Natural killer cell treated with Interleukin-12 subunit alpha and Interleukin-12 subunit beta and Interleukin-15 and Interleukin-18, amount 100 ng/mL, for 72 hours (primary cell): ENCODE measurements around the gene ANP32B. TPM values are rescaled to one million over a fixed set of nuclear protein-coding genes. Genes with fewer than 3 reads are reported as not detected.
"Not testable (repeated sequence)": the region's sequence is repeated elsewhere in the genome, so short reads cannot be mapped to it uniquely, and the experiment has no call there.

Source experiments
- ATAC-seq, 2 donors: fragments of 150-1000 bp; cut with Tn5 transposase in 1 of 2; sonication (Bioruptor Pico), chemical (Tn5 transposase) in 1 of 2; 2 replicates each; pipeline ENCODE4 v1.10.0; 2021
- DNase-seq: peaks from one replicate; pipeline ENCODE4 v3.0.0; 2022; ENCODE audit warnings: low spot score
- H3K27ac Mint-ChIP-seq, 2 donors: 1 replicate in 1 of 2; 2 replicates in 1 of 2; pipeline ENCODE4 v1.8.0; 2022; ENCODE audit warnings: mixed read lengths in 2 of 2, mild to moderate bottlenecking in 1 of 2, moderate library complexity in 1 of 2
- H3K27me3 Mint-ChIP-seq, 2 donors: 1 replicate in 1 of 2; 2 replicates in 1 of 2; pipeline ENCODE4 v1.8.0; 2022; ENCODE audit warnings: mixed read lengths in 2 of 2
- H3K36me3 Mint-ChIP-seq: one replicate; pipeline ENCODE4 v1.8.0; 2022; ENCODE audit warnings: mixed read lengths
- H3K4me1 Mint-ChIP-seq, 2 donors: 1 replicate in 1 of 2; 2 replicates in 1 of 2; pipeline ENCODE4 v1.8.0; 2022; ENCODE audit warnings: low read depth in 2 of 2, mixed read lengths in 2 of 2, mild to moderate bottlenecking in 1 of 2
- H3K4me3 Mint-ChIP-seq: one replicate; pipeline ENCODE4 v1.8.0; 2022; ENCODE audit warnings: mixed read lengths
- H3K9me3 Mint-ChIP-seq: 2 replicates; pipeline ENCODE4 v1.8.0; 2022; ENCODE audit warnings: mixed read lengths
- total RNA-seq, 2 donors: library from RNA; stranded (reverse); gene quantifications; one replicate each; pipeline ENCODE4 v1.2.3, GENCODE V29; 2022

ANP32B gene
- total RNA-seq, 2 donors from 2014 or later = 160 to 345 TPM

DNA sequence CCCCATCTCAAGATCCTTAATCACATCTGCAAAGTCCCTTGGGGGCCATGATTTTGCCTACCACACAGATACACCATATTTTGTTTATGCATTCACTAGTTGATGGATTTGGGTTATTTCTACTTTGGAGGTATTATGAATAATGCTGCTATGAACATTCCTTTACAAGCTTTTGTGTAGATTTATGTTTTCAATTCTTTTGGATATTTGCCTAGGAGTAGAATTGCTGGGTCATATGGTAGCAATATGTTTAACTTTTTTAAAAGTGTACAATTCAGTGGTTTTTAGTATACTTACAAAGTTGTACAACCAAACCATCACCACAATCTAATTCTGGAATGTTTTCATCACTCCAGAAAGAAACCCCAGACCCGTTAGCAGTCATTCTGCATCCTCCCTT is 7.8 kb upstream of the ANP32B start:
- Mint-ChIP-seq H3K9me3 (no peaks in the 10 kb centered on the region), H3K4me1 (no peaks in the 10 kb centered on the region), H3K27ac (no peak overlapping the region), H3K4me3 (no peak overlapping the region), H3K27me3 (peaks cover 4 to 18% of the 10 kb centered on the region in 2 donors), H3K36me3 (no peaks in the 10 kb centered on the region)
- ATAC-seq (no peak), DNase-seq (no peak)

DNA sequence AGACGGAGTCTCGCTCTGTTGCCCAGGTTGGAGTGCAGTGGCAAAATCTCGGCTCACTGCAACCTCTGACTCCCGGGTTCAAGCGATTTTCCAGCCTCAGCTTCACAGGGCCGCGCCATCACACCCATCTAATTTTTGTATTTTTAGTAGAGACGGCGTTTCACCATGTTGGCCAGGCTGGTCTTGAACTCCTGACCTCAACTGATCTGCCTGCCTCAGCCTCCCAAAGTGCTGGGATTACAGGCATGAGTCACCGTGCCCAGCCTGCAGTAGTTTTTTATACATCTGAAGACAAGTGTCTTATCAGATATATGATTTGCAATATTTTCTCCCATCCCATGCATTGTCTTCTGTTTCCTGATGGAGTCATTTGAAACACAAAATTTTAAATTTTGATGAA is 6.5 kb upstream of the ANP32B start:
- H3K27ac Mint-ChIP-seq, ATAC-seq, H3K36me3 Mint-ChIP-seq, H3K4me3 Mint-ChIP-seq, H3K9me3 Mint-ChIP-seq, H3K4me1 Mint-ChIP-seq, DNase-seq: not testable (repeated sequence)
- peaks cover 4 to 18% of the 10 kb centered on the region in 2 donors for H3K27me3 Mint-ChIP-seq

DNA sequence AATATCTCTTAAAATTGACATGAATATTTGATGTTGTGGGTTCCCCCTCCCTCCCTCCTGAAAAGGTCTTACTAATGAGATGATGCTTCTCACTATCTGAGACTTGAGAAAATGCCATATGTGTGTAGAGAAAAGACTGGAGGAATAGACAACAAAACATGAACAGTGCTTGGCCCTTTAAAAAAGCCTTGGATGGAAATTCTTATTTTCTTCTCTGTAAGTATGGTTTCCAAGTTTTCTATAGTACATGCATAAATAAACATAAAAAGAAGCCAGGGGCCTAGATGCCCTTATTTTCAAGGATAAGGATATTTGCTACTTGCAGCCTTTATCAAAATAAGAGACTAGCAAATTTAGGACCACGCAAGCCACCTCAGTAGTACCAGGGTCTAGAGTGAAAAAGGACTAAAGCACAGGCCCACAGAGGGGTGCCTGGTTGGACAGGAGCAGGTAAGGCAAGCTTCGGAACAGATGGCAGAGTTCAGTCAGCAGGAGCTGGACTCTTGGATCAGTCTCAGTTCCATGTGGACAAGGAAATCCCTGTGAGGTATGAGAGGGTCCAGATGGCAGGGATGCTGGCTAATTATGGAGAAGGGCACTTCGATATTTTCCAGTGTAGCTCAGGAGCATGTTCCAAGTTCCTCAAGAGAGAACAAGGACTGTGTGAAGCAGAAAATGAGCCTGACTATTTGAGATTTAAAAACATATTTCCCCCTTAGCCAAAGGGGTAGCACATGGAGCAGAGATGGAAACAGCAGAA is 4.6 kb upstream of the ANP32B start:
- Mint-ChIP-seq H3K27ac (no peak overlapping the region), H3K4me1 (peaks cover 7 to 10% of the 10 kb centered on the region in 2 donors), H3K9me3 (no peaks in the 10 kb centered on the region), H3K36me3 (no peaks in the 10 kb centered on the region), H3K27me3 (peaks cover 2 to 7% of the 10 kb centered on the region in 2 donors), H3K4me3 (no peak overlapping the region)
- ATAC-seq (no peak), DNase-seq (no peak)

DNA sequence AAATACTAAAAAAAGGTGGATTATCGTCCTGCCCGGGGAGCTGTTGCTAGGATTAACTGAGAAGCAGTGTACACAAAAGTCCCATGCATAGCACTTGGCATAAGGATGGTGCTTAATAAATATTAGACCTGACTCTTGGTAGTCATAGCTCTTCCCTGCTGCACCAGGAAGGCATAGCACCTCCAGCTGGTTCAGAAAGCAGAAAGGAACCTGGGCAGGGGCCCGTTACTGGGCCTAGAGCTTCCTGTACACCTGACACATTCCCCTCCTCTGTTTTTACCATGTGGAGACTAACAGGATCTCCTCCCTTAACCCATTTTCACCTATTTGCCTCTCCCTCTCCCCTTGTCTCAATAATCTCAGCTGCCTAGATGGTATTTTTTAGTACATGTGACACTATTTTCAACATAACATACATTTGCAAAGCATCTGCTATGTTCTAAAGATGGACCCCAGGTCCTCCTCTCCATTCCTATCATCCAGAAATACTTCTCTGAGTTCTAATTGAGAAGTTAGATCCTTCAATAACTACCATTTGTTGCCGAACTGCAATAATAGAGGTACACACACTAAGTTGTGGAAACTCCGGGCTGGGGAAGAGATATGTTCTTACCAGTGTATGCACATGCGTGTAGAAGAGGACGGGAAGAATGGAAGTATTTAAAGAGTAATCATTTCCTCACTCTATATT is 3.2 kb upstream of the ANP32B start:
- Mint-ChIP-seq H3K27me3 (peaks cover 2 to 6% of the 10 kb centered on the region in 2 donors), H3K4me3 (no peak overlapping the region), H3K27ac (no peak overlapping the region), H3K9me3 (no peaks in the 10 kb centered on the region), H3K36me3 (no peaks in the 10 kb centered on the region), H3K4me1 (peaks cover 7 to 10% of the 10 kb centered on the region in 2 donors)
- DNase-seq (no peak), ATAC-seq (no peak)

DNA sequence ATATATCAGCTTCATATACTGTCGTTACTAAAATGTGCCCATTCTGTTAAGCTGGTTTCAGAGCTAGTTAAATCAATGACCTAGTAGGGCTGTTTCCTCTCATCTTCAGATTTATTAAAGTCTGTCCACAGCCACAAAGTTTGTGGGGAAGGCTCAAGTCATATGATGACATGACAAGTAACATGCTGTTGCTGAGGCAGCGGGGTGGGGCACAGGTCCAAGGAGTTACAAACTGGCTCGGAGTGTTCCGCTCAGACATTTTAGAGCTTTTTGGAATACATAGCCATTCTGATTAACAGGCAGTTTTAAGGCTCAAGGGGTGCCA is 2.7 kb upstream of the ANP32B start:
- no peaks in the 10 kb centered on the region for H3K9me3 Mint-ChIP-seq
- ATAC-seq = no peak

DNA sequence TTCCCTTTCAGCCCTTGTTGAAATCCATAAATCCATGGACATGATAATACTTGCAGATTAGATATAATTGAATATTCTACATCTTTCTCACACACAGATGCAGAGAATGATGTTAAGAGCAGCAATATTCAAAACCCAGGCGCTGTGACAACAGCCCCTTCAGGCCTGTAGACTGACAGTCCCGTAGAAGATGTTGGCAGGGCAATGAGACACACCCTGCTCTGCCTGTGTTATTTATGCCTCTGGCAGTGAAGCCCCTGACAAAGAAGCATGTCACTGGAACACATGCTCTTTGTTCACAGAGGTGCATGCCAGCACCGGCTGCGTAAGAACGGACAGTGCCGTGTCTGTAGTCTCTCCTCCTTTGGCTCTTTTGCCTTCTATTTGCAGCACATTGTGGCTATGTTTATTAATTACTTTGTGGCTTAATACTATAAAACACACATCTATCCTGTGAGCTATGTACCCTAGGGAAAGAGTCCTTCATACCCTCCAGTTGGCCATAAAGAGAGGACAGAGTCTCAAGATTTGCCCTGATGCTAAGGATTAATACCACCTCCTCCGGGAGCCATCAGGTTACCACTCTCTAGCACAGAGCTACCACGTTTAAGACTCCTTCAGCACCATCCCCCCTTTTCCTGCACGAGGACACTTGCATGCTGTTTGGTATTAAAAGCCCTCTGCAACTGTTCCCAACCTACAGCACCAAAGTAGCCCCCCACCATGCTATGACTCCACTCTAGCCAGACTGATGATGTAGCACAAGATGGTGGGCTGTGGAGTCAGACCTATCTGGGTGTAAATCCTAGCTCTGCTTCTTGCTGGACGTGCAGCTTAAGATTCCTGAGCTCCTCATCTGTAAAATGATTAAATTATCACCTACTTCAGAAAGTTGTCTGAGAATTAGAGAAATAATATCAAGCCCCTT is 2.0 kb upstream of the ANP32B start:
- peak overlapping the region; percentile 16 for H3K4me3 Mint-ChIP-seq
- DNase-seq (no peak), ATAC-seq (no peak)
- peaks cover 12 to 14% of the 10 kb centered on the region in 2 donors for H3K4me1 Mint-ChIP-seq
- H3K9me3 Mint-ChIP-seq = no peaks in the 10 kb centered on the region
- H3K27me3 Mint-ChIP-seq = peaks cover 0 to 2% of the 10 kb centered on the region in 2 donors
- no peak overlapping the region for H3K27ac Mint-ChIP-seq
- peaks cover 3% of the 10 kb centered on the region for H3K36me3 Mint-ChIP-seq

More for the DNA sequence above, 2.7 kb upstream of the ANP32B start:
- peaks cover 10% of the 10 kb centered on the region in 2 donors for H3K4me1 Mint-ChIP-seq
- H3K4me3 Mint-ChIP-seq = no peak overlapping the region
- no peak overlapping the region for H3K27ac Mint-ChIP-seq
- H3K27me3 Mint-ChIP-seq = peaks cover under 1 to 2% of the 10 kb centered on the region in 2 donors
- no peaks in the 10 kb centered on the region for H3K36me3 Mint-ChIP-seq
- DNase-seq = no peak

DNA sequence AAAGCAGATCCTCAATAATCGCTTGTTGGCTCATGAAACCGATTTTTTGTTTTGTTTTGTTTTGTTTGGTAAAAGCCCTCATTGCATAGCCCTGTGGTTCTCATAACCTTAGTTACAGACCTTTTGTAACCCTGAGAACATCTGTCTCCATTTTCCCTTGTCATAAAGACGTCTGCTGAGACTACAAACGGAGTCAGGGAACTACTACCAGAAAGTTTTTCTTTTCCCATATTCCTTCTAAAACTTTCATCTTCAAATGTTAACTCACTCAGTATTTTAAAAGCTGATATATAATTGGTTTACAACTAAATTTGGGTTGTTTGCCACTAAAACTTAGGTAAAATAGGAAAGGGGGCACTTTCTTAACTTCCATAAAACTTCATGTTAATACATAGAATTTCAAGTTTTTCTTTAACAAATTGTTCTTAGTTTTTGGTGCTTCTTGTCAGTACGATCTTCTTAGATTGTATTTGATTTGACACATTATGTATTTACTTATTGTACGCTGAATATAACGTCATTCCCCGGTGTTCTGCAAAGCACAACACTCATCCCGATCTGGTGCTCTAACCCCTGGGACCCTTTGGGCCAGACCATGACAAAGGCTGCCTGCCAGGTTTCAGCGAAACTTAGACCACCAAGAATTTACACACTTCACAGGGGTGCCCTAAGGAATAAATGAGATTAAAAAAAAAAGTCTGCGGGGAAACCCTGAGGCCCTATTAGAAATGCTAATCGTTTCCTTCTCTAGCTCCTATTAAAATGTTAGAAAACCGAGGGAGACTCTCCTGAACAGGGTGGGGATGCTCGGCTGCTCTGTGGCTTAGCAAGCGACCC is 1.1 kb upstream of the ANP32B start:
- DNase-seq (no peak), ATAC-seq (no peak)
- H3K9me3 Mint-ChIP-seq = no peaks in the 10 kb centered on the region
- peaks cover 0 to 2% of the 10 kb centered on the region in 2 donors for H3K27me3 Mint-ChIP-seq
- H3K4me1 Mint-ChIP-seq = peaks cover 19 to 22% of the 10 kb centered on the region in 2 donors
- peak overlapping the region; percentile 76 for H3K4me3 Mint-ChIP-seq
- H3K27ac Mint-ChIP-seq = peak overlapping the region; percentile 72 to 74
- peaks cover 6% of the 10 kb centered on the region for H3K36me3 Mint-ChIP-seq

DNA sequence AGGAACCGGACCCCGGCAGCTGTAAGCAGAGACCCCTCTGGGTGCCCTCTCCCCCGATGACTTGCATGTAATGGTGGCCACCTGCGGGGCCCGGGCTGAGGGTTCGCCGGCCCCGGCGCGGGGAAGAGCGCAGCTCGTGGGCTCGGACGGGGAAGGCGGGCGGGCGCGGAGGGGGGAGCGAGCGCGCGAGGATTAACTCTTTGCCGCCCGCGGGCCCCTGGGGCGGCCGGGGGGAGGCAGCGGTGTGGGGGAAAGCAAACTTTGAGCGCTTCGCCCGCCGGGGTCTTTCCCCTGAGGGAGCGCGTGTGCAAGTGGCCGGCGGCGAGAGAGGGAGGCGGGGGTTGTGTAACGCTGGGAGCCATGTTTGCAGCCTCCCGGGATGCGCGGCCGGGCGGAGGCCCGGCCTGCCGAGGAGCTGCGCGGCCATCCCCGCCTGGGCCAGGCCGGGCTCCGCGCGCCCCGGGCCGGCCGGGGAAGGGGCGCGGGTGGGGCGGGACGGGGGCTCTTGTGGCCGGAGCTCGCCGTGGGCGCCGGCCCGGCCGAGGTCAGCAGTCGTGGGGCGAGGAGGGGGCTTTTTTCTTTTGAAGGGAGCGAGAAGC is 547 bp downstream of the ANP32B start:
- Mint-ChIP-seq H3K36me3 (peaks cover 6% of the 10 kb centered on the region), H3K4me1 (peaks cover 27 to 35% of the 10 kb centered on the region in 2 donors), H3K4me3 (peak overlapping the region; percentile 65), H3K27ac (no peak overlapping the region), H3K27me3 (peaks cover 0 to 2% of the 10 kb centered on the region in 2 donors), H3K9me3 (no peaks in the 10 kb centered on the region)
- ATAC-seq (peak; percentile 25 to 46), DNase-seq (peak; percentile 76)

DNA sequence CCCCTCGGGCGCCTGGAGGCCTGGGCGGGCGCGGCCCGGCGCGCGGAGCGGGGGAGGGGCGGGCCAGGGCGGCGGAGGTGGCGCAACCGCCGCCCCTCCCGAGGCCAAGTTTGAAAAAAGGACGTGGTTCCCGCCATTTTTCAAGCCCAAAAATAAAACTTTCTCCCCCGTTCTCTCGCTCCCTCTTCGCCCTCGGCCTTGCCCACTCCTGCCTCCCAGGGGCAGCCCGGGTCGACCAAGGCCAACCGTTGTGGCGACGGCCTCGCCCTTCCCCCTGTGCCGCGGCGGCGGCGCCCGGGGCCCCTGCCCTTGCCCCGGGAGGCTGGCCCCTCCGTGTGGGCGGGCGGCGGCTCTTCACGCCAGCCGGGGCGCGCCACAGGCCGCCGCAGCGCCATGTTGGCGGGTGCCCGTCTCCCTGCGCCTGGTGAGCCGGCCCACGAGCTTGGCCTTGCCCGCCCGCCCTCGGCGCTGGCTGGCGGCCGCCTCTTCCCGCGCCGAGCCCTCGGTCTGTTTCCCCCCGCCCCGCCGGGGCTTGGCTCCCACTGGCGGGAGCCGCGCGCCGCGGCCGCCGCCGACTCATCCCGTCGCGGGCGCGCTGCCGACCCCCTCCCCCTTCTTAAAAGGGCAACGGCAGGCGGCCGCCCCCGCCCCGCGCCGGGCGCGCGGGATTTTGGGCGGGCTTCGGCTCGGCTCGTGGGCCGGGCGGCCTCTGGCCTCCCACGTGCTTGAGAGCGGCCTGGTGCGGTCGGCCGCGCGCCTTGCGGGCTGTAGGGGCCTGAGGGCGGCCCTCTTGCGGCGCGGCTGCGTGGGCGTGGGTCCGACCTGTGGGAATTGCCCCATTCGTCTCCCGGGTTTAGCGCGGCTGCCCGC is 1.3 kb downstream of the ANP32B start:
- Mint-ChIP-seq H3K4me1 (peaks cover 33 to 43% of the 10 kb centered on the region in 2 donors), H3K27ac (peak overlapping the region in 1 of 2 donors; percentile 90), H3K4me3 (peak overlapping the region; percentile 84), H3K9me3 (no peaks in the 10 kb centered on the region), H3K36me3 (peaks cover 6% of the 10 kb centered on the region), H3K27me3 (peaks cover 0 to 2% of the 10 kb centered on the region in 2 donors)
- ATAC-seq (peak; percentile 50 to 66), DNase-seq (peak; percentile 87)

DNA sequence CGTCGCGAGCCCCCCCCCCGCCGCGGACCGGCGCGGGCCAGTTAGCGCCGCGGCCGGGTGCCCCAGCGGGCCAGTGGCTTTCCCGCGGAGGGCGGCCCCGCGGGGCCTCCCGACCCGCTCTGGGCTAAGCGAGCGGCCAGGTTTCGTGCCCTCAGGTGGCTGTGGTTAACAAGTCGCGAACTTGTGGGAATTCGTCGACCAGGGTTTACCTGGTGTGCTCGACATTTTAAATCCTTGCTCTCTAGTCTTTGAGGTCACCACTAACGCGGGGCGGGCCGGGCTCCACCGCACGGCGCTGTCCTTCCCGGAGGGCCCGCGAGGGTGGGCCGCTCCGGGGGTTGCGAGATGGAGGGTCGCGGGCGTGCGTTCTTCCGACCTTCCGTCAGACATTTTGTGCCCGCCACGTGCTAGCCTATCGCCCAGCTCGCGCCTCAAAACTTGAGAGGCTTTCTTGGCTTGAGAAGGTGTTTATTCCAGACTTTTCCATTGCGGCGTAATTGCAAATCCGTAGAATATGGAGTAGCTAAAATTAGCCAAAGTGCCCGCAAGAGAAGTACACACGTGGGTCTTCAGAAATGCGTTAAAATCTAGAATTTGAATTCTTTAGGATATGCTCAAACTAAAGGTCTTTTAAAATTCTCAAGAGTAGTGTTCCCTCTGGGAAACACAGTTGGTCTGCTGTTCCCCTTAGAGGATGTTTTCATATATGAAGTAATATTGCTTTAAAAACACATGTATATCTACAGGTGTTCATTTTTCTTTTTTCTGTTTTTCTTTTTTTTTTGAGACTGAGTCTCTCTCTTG is 2.1 kb downstream of the ANP32B start:
- Mint-ChIP-seq H3K4me1 (peaks cover 41 to 51% of the 10 kb centered on the region in 2 donors), H3K27ac (peak overlapping the region; percentile 88 to 90), H3K36me3 (peaks cover 6% of the 10 kb centered on the region), H3K27me3 (peaks cover 0 to 2% of the 10 kb centered on the region in 2 donors), H3K9me3 (no peaks in the 10 kb centered on the region), H3K4me3 (peak overlapping the region; percentile 84)
- ATAC-seq (no peak), DNase-seq (no peak)

DNA sequence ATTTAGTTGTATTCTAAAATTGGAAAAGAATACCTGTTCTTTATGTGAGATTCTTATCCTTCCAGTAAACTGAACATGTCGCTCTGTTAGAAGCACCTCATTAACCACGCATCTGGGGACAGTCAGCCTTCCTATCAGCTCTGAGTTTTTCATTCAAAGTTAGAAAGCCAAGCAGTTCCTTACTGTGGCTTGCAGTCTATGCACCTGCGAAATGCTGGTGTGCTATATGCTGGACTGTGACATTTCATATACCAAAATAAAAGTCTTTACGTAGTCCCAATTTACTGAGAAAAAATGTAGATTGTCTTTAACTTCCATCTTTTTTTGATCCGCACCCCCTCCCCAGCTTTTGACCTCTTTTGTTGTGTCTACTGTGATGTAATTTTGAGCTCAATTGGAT is 4.3 kb downstream of the ANP32B start:
- H3K36me3 Mint-ChIP-seq = peaks cover 6% of the 10 kb centered on the region
- no peaks in the 10 kb centered on the region for H3K27me3 Mint-ChIP-seq
- H3K9me3 Mint-ChIP-seq = no peaks in the 10 kb centered on the region
- DNase-seq = no peak
- H3K27ac Mint-ChIP-seq = peak overlapping the region in 1 of 2 donors; percentile 75
- peaks cover 46 to 60% of the 10 kb centered on the region in 2 donors for H3K4me1 Mint-ChIP-seq
- no peak overlapping the region for H3K4me3 Mint-ChIP-seq
- ATAC-seq = no peak
